Stimulated activated CD8-positive, alpha-beta memory T cell treated with anti-CD3 and anti-CD28 coated beads, Interleukin-7, amount 100 ng/mL, for 24 hours (primary cell): Measurements from ENCODE around the gene RGS10.
"Not testable (repeated sequence)": the region's sequence is repeated elsewhere in the genome, so short reads cannot be mapped to it uniquely, and the experiment has no call there.

Experiments used
- DNase-seq: peaks from one replicate; pipeline ENCODE4 v3.0.0-alpha.2; 2020; ENCODE audit warnings: low read depth

The RGS10 gene

DNA sequence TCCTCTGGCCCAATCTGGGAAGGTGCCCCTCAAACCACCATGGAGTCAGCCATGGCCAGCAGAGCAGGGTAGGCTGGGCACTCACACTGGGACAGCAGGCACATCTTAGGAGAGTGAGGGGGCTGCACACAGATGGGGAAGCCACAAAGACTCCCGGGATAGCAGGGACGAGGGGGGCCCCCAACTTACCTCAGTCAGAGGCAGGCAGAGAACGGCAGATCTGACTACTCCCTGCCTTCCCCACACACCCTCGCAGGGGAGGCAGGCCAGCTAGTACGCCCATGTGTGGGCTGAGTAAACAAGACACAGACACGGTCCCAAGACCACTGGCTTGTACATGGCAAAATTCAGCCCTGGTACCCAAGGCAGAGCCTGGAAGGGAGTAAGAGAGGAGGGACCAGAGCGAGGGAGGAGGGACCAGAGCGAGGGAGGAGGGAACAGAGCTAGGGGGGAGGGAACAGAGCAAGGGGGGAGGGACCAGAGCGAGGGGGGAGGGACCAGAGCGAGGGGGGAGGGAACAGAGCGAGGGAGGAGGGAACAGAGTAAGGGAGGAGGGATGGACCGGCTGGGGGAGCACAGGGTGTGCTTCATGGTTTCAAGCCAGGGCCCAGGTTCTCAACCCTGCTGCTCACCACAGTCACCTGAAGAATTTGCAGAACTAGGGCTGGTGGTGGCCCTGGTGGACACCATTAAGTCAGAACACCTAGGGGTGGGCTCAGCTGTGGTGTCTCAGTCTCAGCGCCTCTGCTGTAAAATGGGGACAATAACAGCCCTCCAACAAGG lies 73.8 kb downstream of the RGS10 start:
- no peak for DNase-seq

DNA sequence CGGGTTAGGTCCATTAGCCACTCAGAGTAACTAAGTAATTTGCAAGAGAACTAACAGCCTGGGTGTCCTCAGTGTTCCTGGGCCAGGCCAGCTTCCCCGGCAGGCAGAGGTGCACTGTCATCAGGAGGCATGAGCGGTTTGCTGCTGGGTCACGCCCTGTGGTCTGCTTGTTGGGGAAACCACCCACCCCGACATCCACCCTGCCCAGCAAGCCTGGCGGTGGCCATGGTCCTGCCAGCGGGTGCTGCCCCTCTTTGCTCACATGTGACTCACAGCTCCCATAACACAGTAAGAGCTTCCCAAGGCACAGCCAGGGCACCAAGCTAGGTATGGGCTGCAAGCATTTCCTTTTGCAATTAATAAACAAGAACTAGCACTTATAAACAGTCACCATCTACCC lies 75.9 kb downstream of the RGS10 start:
- DNase-seq, result no peak

DNA sequence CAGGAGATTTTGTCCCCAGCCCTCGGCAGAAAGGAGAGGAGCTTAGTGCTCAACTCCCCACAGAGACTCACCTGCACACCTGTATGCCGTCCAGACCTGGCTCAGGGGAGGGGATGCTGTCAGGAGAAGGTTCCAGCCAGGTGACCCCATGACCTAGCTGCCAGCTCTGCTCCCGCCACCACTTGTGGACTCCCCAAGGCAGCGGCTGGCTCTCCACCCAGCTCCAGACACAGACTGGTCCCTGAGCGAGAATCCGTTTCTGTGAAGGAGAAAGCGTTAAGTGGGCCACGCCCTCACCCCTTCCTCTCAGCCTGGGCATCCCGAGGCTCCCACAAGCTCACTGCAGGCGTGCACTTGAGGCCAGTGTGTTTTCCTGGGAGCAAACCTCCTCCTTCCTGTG lies 76.4 kb downstream of the RGS10 start:
- no peak for DNase-seq

DNA sequence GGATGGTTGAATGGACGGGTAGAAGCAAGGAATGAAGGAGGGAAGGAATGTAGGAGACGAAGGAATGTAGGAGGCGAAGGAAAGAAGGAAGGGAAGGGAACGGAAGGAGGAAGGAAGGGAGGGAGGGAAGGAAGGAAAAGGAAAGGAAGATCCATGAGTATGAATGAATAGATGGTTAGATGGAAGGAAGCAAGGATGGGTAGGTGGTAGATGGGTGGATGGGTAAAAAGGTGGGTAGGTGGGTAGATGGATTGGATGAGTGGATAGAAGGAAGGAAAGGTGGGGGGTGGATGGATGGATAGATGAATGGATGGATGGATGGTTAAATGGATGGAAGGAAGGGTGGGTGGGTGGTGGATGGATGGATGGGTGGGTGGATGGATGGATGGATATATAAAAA lies 77.4 kb downstream of the RGS10 start:
- no peak for DNase-seq

DNA sequence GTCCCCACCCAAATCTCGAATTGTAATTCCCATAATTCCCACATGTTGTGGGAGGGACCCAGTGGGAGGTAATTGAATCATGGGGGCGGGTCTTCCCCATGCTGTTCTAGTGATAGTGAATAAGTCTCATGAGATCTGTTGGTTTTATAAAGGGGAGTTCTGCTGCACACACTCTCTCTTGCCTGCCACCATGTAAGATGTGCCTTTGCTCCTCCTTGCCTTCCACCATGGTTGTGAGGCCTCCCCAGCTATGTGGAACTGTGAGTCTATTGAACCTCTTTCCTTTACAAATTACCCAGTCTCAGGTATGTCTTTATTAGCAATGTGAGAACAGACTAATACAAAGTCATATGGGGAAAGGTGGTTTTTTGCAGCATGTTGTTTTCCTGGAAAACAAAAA lies 79.3 kb downstream of the RGS10 start:
- not testable (repeated sequence) for DNase-seq

DNA sequence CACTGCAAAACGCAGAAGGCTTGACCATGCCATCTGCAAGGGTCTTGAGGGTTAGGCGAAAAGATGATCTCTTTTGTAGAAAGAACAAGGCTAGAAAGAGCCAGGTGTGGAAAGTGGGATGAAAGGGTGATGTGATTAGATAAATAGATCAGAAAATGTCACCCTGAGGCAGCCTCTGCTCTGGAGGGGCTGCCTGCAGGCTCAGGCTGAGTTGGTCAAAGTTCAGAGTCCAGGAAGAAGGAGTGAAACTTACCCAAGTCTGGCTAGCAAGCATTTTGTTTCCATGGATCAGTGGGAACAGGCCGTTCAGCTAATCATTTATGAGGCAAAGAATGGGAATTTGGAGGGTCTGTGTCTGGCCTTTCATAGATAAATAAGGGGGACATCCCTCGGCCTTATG lies 79.7 kb downstream of the RGS10 start:
- DNase-seq, result no peak

DNA sequence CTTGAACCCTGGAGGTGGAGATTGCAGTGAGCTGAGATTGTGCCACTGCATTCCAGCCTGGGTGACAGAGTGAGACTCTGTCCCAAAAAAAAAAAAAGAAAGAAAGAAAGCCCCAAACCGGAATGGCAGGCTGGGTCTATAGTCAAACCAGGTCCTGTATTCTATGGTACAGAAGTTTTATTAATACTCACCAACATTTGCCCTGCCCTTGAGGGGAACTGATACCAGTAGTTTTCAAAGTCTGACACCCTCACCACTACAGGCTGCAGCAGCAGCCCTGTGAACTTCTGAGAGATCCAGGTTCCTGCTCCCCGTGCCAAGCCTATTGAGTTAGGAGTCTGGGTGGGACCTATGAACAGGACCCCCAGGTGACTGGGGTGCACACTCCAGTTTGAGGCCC lies 80.6 kb downstream of the RGS10 start:
- no peak for DNase-seq

DNA sequence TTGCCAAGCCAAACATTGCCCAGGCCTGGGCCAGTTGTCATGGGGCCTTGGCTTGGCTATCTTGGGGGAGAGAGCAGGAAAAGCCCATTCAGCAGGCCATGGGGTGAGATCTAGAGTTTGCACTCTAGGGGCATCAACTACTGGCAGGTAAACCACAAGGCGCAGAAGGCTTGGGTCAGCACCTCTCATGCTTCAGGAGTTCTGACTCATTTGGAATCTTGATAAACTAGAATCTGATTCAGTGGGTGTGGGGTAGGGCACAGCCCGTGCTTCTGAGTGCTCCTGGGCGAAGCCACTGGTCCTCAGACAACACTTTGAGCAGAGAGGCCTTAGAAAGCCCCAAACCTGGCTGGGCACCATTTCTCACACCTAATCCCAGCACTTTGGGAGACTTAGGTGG lies 81.1 kb downstream of the RGS10 start:
- no peak for DNase-seq

DNA sequence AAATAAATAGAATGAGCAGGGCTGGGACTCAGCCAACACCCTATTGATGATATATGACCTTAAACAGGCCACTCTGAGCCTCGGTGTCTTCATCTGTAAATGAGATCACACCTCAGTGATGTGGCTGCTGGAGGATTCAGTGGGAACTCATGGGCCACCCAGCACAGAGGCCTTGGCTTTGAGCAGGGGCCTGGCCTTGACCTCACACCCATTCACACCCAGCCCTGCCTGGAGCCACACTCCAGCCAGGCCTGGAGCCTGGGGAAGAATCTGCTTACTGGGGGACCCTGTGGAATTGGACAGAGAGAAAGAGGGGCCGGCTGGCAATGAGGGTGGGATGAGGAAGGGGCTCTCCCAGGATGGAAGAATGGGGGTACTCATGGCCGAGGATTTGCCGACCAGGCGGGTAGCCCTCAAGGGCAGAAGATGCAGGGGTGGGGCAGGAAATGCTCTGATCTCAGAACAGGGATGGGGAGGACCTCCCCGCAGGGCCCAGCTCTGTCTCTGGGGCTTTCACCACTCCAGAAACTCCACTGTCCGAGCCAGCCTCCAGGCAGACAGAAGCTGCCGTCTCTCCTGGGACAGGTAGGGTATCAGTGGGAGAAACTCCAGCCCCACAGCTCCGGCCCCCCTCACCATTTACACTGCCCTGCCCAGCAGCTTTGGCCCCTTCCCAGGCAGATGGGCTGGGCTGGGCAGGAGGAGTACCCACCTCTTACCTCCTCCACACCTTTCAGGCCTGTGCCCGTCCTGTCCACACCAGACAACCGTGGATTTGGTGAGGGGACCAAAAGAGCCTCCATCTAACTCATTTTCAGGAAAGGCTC lies 81.9 kb downstream of the RGS10 start:
- no peak for DNase-seq

DNA sequence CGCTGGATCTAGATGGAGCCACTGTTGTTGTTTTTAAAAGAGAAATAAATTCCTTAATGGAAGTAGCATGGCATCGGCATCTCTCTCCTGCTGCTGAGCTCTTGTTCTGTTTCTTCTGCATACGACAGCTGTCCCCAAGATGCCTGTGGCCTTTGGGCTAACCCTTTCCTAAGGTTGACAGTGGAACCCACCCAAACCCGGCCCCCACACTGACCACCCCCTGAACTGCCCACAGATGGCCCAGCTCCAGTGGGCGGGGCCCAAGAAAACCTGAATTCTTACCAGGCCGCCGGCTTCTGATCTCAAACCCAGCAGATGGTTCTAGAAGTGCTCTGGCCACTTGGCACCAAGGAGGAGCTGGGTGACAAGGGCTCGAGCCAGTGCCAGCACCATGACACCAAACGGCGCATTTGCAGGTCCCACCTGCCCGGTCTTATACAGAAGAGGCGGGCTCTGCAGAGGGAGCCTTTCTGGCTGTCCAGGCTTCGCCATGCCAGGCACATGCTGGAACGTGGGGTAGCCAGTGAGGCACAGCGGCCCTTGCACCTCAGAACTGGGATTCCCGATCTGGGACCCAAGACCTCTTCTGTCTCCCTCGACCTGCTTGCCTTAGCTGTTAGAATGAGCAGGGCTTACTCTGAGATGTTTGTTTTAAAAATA lies 82.7 kb downstream of the RGS10 start:
- no peak for DNase-seq

DNA sequence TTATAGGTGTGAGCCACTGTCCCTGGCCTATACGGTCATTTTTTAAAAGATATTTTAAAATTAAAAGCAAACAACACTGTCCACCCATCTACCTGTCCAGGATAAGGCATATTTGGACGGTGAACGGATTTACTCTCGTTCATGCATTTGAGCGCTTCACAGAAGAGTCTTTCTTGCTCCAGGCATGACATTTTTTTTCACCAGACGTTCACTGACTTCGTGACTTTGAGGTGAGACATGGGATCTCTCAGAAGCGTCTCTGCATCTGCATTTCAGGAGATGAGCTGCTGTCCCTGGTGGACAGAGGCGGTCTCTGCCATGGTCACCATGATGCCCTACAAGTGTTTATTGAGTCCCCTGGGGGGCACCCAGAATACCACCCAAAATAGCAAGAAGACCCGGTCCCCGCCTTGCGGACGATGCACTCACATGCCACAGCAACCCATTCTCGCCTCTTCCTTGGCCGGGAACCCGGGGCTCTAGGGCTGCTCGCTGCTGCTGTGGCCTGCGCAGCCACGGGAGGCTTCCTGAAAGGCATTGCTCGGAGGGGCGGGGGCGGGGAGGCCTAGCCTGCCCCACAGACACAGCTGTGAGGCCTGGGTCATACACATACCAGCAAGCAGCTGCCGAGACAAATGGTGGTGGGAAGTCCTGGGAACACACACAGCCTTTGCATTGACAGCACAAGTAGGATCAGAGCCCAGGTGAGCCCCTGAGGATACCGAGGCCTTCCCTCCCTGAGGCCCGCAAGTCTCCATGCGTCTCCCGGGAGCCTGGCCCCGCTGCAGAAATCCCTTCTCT lies 84.4 kb downstream of the RGS10 start:
- no peak for DNase-seq

DNA sequence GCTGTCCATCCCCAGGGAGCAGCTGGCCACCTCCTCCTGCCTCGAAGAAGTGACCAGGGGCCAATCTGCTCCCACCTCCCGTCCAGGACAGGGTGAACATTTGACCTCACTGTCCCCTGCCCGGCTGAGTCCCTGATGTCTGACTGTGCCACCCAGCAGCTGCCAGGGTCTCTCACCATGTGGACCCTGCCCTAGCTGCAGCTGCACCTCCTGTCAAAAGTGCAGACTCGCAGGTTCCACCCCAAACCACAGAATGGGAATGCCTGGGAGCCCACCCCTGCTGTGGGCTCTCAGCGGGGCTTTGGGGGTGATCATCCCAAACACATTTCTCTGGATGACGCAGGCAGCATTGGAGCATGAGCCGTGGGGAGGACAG lies 86.1 kb downstream of the RGS10 start:
- no peak for DNase-seq

DNA sequence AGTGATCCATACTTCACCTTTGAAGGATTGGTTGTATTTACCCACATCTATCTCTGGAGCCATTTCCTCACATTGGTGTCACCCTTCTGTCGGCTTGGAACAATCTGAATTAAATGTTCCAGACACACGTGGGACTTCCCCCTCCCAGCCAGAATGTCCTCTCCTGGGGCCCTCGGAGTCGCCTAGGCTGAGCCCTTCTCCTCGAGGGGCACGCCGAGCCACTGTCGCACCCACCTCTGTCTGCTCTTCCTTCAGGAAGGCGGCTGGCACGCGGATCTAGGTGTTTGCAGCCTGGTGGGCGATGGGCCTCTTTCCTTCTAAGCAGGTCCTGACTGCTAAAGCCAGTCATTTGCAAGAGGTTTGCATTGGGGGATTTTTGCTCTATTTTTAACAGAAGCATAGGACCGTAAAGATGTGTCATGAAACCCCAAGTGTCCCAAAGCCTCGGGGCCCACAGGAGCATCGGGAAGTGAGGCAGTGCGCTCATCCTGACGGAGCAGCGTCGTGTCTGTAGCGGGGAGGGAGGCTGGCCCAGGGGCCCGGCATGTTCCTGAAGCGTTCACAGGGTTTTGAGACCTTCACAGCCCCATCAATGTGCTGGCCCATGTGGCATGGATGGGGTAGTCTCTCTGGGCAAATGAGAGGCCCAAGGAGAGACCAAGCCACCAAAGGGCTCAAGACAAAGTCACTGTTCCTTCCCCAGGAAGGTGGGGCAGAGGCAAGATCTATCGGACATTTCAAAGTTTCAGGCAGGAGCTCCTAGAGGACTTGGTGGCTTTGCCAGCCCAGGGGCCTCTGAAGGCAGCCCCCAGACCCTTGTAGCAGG lies 86.7 kb downstream of the RGS10 start:
- no peak for DNase-seq

DNA sequence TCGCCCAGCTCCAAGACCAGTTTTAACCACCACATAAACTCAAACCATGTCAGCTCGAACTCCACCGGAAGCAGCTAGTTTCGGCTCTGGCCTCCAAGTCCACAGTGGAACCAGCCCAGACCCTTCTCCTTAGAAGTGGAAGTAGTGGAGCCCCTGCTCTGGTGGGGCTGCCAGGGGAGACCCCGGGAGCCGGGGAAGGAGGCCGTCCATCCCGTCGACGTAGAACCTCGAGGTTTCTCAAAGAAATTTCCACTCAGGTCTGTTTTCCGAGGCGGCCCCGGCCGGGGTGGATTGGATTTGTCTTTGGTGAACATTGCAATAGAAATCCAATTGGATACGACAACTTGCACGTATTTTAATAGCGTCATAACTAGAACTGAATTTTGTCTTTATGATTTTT lies 87.5 kb downstream of the RGS10 start:
- no peak for DNase-seq

DNA sequence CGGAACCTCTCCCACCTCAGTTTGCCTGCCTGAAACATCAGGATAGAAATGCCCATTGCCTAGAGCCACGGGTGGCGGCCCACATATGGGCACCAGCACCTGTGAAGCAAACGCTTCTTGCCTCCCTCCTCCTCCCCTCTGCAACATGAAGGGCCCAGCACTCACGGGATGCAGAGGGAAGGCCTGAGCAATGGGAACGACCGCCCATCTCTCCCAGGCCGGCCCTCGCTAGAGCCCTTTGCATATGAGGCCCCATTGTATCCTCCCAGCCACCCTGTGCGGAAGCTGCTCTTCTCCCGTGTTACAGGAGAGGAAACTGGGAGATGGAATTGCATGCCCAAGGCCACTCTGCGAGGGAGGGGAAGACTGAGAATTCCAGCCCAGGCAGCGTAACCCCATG lies 88.2 kb downstream of the RGS10 start:
- no peak for DNase-seq

DNA sequence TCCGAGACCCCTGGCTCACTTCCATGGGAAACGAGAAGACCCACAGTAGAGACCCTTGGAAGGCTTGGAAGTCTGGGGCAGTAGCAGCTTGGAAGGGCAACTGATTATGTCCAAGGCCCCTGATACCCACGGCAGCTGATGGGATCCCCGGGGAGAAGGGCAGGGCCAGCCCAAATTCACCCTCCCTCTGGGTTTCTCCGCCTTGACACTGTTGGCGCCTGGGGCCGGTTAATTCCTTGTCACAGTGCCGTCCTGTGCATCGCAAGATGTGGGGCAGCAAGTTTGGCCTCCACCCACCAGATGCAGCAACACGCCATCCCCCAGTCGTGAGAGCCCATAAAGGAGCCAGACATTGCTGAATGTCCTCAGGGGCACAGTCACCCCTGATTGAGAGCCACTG lies 89.2 kb downstream of the RGS10 start:
- no peak for DNase-seq

DNA sequence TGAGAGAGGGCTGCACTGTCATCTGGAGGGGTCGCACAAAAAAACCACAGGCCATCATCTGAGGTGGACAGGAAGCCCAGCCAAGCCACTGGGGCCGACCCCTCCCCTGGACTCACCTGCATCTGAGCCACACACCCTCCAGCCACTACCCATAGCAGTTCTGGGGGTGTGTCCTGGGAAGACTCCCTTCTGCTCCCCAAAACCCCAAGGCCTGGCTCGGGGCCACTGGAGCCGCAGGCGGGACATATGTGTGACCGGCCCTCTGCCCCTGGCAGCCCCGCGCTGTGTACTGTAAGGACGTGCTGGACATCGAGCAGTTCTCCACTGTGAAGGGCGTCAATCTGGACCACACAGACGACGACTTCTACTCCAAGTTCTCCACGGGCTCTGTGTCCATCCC lies 90.1 kb downstream of the RGS10 start:
- no peak for DNase-seq

DNA sequence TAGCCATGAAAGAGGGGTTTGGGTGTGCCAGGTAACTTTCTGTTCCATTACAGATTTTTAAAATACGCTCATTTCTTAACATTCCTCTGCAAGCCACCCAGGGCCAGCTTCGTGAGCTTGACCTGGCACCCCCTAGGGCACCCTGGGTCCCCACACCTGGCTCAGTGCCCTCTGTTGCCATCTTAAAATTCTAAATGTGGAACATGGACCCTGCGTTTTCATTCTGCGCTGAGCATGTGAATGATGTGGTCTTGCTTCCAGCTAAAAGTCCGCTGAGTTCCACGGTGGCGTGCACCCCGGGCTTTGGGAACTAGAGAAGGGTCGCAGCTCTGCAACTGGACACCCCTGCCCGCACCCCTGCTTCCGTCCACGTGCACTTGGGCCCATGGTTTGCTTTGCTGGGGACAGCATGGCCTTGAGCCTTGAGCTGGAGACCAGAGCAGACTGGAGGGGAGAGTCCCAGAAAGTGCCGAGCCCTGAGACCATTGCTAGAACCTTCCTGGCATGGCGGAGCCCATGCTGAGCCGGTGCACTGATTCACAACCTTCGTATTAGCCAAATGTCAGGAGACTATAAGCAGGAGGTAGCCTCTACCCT lies 91.1 kb downstream of the RGS10 start:
- DNase-seq, result no peak

DNA sequence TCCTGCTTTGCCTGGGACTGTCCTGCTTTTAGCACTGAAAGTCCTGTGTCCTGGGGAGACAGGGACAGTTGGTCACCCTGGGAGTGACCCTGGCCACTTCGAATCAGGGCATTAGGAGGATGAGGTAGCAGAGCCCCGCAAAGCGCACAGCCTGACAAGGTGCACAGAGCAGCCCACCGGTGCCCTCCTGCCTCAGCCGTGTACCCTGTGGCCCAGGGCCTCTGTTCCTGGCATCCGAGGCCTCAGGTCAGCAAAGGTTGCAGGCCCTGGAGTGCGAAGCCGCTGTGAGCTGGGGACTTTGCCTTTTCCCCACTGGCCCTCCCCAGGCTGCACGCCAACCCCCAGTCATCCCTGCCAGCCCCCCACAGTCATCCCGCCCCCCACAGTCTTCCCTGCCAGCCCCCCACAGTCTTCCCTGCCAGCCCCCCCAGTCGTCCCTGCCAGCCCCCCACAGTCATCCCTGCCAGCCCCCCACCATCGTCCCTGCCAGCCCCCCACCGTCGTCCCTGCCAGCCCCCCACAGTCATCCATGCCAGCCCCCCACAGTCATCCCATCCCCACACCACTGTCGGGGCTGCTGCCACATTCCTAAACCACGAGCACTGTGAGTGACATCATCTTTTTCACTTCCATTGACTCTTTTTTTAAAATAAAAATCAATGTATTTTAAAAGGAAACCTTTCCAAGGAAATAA lies 91.8 kb downstream of the RGS10 start:
- no peak for DNase-seq
